HS-27A (cell line): ENCODE results near the gene NPM3.

ENCODE experiments used
- DNase-seq: peaks from one replicate; pipeline ENCODE4 v3.0.0-alpha.2; 2012; ENCODE audit warnings: low read depth, missing footprints

The NPM3 gene

DNA sequence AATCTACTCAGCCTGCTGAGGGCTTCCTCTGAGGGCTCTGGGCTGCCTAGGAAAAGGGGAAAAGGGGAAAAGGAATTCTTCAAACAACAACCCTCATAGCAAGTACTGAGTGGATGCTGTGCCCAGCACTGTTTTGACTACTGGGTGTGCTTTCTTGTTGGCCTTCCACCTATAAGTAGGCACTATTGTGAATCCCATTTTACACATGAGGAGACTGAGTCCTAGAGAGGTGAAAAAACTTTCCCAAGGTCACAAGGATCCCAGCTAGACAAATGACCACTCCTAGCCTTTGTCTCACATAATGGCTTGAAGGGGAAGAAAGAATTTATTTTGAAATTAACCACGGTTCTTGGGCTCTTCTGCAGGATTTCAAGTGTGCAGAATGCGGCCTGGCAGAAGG is 24.4 kb downstream of the NPM3 start:
- no peak for DNase-seq

DNA sequence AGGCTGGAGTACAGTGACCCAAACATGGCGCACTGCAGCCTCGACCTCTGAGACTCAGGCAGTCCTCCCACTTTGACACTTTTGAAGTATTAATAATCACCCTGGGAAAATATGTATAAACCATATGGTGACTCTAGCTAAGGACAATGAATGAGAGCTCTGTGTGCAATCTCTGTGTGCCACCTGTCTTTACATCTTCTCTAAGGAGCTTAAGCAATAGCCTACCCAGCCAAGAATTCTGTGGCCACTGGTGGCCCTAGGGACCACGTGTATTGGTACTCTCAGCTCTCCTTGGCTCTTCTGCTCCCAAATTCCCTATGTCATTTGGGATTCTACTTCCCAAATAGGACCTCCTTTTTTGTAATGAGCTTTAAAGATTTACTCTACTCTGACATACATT is 31.0 kb downstream of the NPM3 start:
- no peak for DNase-seq

- DNase-seq = no peak
These were observed 33.9 kb downstream of the NPM3 start for GRCh38 chr10:101749047-101750016.

DNA sequence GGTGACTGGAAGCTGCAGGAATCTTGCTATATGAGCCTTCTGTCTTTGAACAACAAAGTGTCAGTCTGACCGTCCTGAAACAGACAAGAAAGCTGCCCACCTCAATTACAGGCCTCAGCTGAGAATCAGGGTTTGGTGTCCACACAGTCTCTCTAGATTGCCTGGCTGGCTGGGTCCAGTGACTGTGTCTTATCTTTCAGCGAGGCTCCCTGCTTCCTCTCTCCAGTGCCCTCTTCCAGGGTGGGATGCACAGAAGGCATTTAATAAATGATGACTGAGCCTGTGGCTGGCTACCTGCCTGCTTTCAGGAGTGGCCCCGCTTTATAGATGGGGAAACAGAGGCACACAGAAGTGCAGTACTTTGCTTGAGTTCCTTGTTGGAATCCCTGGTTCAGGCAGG is 34.8 kb downstream of the NPM3 start:
- DNase-seq = no peak

GRCh38 chr10:101745074-101745696 is 38.1 kb downstream of the NPM3 start:
- DNase-seq = no peak

- no peak for DNase-seq
These were observed 39.0 kb downstream of the NPM3 start for GRCh38 chr10:101744267-101744666.

- DNase-seq = no peak
These were observed 41.3 kb downstream of the NPM3 start for GRCh38 chr10:101741938-101742337.

DNA sequence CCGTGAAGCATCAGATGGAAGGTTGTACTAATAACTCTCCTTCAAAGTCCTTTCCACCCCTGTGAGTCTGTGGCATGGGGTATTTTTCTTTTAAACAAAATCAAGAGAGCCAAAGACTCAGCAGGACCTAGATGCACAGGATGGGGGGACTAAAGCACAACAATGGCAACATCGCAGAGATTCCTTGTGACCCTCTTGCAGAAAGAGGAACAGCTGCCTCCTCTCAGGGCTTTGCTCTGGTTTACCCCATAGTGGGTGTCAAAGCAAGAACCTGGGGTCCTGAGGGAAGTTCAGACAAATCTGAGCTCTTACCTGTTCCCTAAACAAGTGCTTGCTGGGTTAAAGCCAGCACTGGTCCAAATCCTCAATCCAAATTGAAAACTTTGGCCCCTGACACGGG is 46.6 kb downstream of the NPM3 start:
- no peak for DNase-seq

DNA sequence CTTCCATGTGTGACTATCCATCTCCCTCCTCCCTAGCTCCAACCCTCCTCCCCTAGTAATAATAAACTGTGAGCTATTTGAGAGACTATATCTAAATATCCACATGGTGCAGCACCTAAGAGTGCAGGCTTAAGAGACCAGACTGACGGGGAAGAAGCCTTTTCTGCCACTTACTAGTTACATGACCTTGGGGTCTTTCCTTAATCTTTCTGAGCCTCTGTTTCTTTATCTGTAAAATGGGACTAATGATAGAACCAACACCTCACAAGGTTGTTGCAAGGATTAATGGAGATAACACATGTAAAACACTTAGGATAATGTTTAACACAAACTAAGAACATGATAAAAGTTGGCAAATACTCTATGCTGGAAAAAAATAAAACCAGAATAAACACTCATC is 51.1 kb downstream of the NPM3 start:
- no peak for DNase-seq
